Glutamatergic neuron (in vitro differentiated cells): ENCODE data around the gene GATAD2A. TPM values are rescaled to one million over a fixed set of nuclear protein-coding genes. Genes with fewer than 3 reads are reported as not detected.

Source experiments
- DNase-seq: peaks from one replicate; pipeline ENCODE4 v3.0.0; 2022
- H3K27ac Mint-ChIP-seq: one replicate; pipeline ENCODE4 v1.8.0; 2020; ENCODE audit warnings: mild to moderate bottlenecking, mixed read lengths, inconsistent platforms; ENCODE audit not compliant: unreplicated experiment
- H3K27me3 Mint-ChIP-seq: one replicate; pipeline ENCODE4 v1.8.0; 2020; ENCODE audit warnings: mild to moderate bottlenecking, moderate library complexity, mixed read lengths, inconsistent platforms; ENCODE audit not compliant: unreplicated experiment
- H3K36me3 Mint-ChIP-seq: one replicate; pipeline ENCODE4 v1.8.0; 2020; ENCODE audit warnings: mild to moderate bottlenecking, mixed read lengths, inconsistent platforms; ENCODE audit not compliant: unreplicated experiment
- H3K4me1 Mint-ChIP-seq: one replicate; pipeline ENCODE4 v1.8.0; 2020; ENCODE audit warnings: mild to moderate bottlenecking, low read depth, mixed read lengths, inconsistent platforms; ENCODE audit not compliant: unreplicated experiment
- H3K4me3 Mint-ChIP-seq: one replicate; pipeline ENCODE4 v1.8.0; 2020; ENCODE audit warnings: mild to moderate bottlenecking, mixed read lengths, inconsistent platforms; ENCODE audit not compliant: unreplicated experiment
- H3K9me3 Mint-ChIP-seq: one replicate; pipeline ENCODE4 v1.8.0; 2020; ENCODE audit warnings: mild to moderate bottlenecking, moderate library complexity, mixed read lengths, inconsistent platforms; ENCODE audit not compliant: unreplicated experiment
- total RNA-seq: library from RNA; stranded (reverse); fragmentation: NEBNext Ultra II Directional; extraction: Animal tissue kit (Norgen Biotek cat#: 25700); gene quantifications from one replicate; pipeline ENCODE4 v1.2.1, GENCODE V29; 2021; ENCODE audit not compliant: unreplicated experiment
- TF ChIP-seq, protein P1 (sequence below): fragments of 200-600 bp; sonication (generic); IDR thresholded peaks from one replicate; pipeline ENCODE4 v1.5.0; 2021; ENCODE audit not compliant: partially characterized antibody, unreplicated experiment

GATAD2A gene
- total RNA-seq, 1 donor from 2014 or later = 203 TPM

DNA sequence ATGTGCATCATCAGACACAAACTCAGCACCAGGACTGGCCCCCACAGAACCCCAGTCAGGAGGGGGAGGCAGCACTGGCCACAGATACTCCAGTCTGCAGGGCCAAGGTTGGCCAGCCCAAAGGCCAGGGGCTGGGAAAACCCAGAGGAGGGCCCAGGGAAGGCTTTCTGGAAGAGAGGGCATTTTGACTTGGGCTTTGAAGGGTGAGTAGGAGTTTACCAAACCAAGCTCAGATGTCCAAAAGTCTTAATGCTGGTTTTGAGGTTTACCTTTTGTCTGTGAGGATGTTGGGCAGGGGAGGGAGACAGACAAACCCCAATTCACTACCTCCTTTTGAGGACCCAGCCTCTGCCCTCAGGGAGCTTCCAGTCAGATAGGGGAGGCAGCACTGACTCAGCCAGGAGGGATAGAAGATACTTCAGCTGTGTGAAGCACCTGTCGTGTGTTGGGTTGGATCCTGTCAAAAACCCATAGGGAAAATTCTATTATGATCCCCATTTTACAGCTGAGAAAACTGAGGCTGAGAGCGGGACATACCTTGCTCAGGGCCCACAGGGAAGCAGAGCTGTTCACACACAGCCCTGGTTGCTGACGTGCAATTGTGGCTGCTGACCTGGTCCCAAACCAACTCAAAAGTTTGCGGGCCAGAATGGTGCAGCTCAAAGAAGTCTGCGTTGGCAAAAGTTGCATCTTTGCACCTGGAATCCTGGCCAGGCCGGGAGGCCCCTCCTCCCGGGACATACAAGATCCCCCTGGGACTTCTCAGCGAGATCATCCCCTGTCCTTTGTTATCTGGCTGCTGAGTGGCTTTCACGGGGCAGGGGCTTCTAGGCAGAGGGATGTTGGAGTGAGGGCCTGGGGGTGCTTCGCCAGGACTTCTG, 145.7 kb downstream of the GATAD2A start:
- Mint-ChIP-seq H3K27me3 (peaks cover 7% of the 10 kb centered on the region), H3K9me3 (peaks cover 7% of the 10 kb centered on the region), H3K27ac (no peak overlapping the region), H3K4me1 (peaks cover 14% of the 10 kb centered on the region), H3K4me3 (no peak overlapping the region), H3K36me3 (peaks cover 5% of the 10 kb centered on the region)
- TF ChIP-seq, protein P1, sequence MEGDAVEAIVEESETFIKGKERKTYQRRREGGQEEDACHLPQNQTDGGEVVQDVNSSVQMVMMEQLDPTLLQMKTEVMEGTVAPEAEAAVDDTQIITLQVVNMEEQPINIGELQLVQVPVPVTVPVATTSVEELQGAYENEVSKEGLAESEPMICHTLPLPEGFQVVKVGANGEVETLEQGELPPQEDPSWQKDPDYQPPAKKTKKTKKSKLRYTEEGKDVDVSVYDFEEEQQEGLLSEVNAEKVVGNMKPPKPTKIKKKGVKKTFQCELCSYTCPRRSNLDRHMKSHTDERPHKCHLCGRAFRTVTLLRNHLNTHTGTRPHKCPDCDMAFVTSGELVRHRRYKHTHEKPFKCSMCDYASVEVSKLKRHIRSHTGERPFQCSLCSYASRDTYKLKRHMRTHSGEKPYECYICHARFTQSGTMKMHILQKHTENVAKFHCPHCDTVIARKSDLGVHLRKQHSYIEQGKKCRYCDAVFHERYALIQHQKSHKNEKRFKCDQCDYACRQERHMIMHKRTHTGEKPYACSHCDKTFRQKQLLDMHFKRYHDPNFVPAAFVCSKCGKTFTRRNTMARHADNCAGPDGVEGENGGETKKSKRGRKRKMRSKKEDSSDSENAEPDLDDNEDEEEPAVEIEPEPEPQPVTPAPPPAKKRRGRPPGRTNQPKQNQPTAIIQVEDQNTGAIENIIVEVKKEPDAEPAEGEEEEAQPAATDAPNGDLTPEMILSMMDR = no peak
- no peak for DNase-seq

DNA sequence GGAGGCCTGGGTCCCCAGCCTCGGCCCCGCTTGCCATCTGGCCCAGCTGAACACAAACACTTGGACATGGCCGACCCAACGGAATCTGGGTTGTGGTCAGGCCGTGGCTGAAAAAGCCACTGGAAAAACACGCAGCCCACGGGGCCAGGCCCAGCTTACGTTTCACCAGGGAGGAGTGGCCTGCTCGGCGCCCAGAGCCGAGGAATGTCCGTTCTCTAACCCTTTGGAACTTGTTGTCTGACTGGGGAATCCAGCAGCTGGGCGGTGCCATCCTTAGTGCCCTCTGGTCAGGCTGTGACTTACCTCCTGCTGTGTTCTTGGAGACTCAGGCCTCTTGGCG, 146.3 kb downstream of the GATAD2A start:
- peaks cover 11% of the 10 kb centered on the region for H3K4me1 Mint-ChIP-seq
- no peak for DNase-seq
- peaks cover 5% of the 10 kb centered on the region for H3K36me3 Mint-ChIP-seq
- H3K9me3 Mint-ChIP-seq = peaks cover 7% of the 10 kb centered on the region
- H3K4me3 Mint-ChIP-seq = peak overlapping the region; percentile 20
- H3K27ac Mint-ChIP-seq = peak overlapping the region; percentile 64
- peaks cover 7% of the 10 kb centered on the region for H3K27me3 Mint-ChIP-seq
- TF ChIP-seq, protein P1 = no peak

DNA sequence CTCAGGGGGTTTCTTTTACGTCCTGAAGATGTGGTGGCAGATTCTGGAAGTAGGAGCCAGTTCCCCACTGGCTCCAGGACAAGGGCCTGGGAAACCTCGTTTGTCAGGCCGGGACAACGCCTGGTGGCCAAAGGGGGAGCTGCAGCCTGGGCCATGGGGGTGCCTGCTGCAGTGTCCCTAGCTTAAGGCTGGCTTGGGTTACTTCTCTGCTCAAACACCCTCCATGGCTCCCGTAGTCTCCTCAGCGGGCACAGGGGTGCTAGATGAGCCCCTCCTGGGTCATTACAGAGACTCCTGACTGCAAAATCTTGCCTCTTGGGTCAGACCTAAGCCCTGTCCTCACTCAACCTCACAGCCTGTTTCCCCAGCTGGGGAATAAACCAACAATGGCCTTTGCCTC, 147.3 kb downstream of the GATAD2A start:
- H3K4me1 Mint-ChIP-seq = peaks cover 11% of the 10 kb centered on the region

DNA sequence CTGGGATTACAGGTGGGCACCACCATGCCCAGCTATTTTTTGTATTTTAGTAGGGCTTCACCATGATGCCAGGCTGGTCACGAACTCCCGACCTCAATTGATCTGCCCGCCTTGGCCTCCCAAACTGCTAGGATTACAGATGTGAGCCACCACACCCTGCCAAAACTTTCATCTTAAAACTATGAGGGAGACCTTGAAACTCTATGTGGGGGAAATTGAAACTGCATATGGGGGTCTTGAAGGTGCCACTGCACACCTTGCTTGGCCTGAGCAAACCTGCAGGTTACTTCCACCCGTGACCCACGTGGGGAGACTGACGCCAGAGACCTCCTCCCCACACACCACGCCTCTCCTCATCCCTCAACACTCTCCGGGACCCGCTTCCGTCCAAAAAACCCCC, 148.2 kb downstream of the GATAD2A start:
- H3K4me3 Mint-ChIP-seq = no peak overlapping the region
- peaks cover 11% of the 10 kb centered on the region for H3K4me1 Mint-ChIP-seq
- peaks cover 5% of the 10 kb centered on the region for H3K36me3 Mint-ChIP-seq
- TF ChIP-seq, protein P1 = no peak
- no peak overlapping the region for H3K27ac Mint-ChIP-seq
- peaks cover 12% of the 10 kb centered on the region for H3K27me3 Mint-ChIP-seq
- no peak for DNase-seq
- H3K9me3 Mint-ChIP-seq = peaks cover 7% of the 10 kb centered on the region

More for the DNA sequence above, 147.3 kb downstream of the GATAD2A start:
- peaks cover 7% of the 10 kb centered on the region for H3K27me3 Mint-ChIP-seq
- TF ChIP-seq, protein P1 = peak; percentile 85
- H3K9me3 Mint-ChIP-seq = peaks cover 7% of the 10 kb centered on the region
- peak; percentile 87 for DNase-seq
- H3K36me3 Mint-ChIP-seq = peaks cover 5% of the 10 kb centered on the region
- no peak overlapping the region for H3K27ac Mint-ChIP-seq
- H3K4me3 Mint-ChIP-seq = no peak overlapping the region
